ENCODE data around the gene FSTL4. TPM values are rescaled to one million over a fixed set of nuclear protein-coding genes. Genes with fewer than 3 reads are reported as not detected.

FSTL4 gene
- total RNA-seq, 1 donor from 2014 or later, result 0.67 TPM

DNA sequence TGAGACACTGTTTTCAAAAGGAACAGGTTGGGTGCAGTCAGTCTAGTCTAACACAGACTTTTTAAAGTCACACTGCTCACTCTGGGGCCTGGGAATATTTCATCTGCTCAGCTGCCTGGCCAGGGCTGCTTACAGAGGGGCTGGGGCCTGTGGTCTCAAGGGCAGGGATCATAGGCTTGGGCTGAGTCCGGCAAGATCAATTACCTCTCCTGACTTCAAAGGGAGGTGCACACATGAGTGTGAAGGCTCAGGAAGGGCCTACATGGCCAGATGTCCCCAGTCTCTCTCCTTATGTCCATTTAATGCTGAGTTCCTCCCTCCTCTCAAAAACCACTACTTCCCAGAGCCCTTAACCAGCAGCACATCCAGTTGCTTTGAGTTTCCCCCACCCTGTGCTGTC is 313.3 kb downstream of the FSTL4 start:
- DNase-seq, result no peak

DNA sequence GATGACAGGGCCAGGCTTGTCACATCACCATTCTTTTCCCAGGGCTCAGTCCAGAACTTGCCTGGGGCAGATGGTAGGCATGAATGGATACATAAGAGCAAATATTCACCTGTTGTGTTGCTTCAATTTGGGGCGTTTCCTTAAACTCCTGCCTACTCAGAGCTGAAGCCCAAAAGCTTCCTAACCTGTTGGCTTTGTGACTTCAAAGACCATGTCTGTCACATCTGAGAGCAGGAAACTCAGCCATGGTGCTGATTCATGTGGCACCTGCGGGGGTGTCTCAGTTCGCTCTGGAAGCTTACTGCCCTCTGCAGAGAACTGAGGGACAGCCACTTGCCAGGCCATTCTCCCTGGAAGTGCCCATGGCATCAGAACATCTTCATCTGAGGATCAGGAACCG is 313.9 kb downstream of the FSTL4 start:
- TF ChIP-seq, protein P1, sequence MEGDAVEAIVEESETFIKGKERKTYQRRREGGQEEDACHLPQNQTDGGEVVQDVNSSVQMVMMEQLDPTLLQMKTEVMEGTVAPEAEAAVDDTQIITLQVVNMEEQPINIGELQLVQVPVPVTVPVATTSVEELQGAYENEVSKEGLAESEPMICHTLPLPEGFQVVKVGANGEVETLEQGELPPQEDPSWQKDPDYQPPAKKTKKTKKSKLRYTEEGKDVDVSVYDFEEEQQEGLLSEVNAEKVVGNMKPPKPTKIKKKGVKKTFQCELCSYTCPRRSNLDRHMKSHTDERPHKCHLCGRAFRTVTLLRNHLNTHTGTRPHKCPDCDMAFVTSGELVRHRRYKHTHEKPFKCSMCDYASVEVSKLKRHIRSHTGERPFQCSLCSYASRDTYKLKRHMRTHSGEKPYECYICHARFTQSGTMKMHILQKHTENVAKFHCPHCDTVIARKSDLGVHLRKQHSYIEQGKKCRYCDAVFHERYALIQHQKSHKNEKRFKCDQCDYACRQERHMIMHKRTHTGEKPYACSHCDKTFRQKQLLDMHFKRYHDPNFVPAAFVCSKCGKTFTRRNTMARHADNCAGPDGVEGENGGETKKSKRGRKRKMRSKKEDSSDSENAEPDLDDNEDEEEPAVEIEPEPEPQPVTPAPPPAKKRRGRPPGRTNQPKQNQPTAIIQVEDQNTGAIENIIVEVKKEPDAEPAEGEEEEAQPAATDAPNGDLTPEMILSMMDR (IDR thresholded peaks at IDR 0.05), result no peak
- Histone ChIP-seq H3K4me3 (no peak overlapping the region), H3K4me1 (no peaks in the 10 kb centered on the region), H3K9me3 (no peaks in the 10 kb centered on the region), H3K36me3 (no peaks in the 10 kb centered on the region), H3K27ac (no peak overlapping the region), H3K27me3 (no peaks in the 10 kb centered on the region)
- ATAC-seq (no peak), DNase-seq (no peak)
- intact Hi-C loops (cut with DNase I), result no loop called here

More for the DNA sequence above, 313.3 kb downstream of the FSTL4 start:
- Histone ChIP-seq H3K27me3 (no peaks in the 10 kb centered on the region), H3K4me3 (no peak overlapping the region), H3K27ac (no peak overlapping the region), H3K9me3 (no peaks in the 10 kb centered on the region), H3K4me1 (no peaks in the 10 kb centered on the region), H3K36me3 (no peaks in the 10 kb centered on the region)
- TF ChIP-seq, protein P1 (IDR thresholded peaks at IDR 0.05), result no peak
- ATAC-seq, result no peak
- intact Hi-C loops (cut with DNase I), result no loop called here

DNA sequence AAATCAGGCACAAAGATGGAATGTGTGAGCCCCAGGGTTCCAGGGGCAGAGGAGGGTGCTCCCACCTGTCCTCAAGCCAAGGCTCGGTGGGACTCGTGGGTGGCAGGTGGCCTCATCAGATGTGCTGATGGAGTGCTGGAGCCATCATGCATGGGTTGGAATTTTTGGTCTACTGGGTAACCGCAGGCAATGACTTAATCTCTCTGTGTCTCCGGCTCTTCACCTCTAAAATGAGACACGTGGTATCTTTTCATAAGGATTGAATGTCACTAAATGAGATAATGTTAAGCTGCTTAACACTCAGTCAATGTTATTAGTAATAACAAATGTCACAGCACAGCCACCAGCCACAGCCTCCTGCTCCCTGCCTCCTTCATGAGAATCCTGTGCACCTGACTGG is 315.0 kb downstream of the FSTL4 start:
- no peak overlapping the region for H3K27ac ChIP-seq
- ATAC-seq (no peak), DNase-seq (no peak)
- no peaks in the 10 kb centered on the region for H3K4me1 ChIP-seq
- no peak overlapping the region for H3K4me3 ChIP-seq
- no peaks in the 10 kb centered on the region for H3K36me3 ChIP-seq
- H3K27me3 ChIP-seq, result no peaks in the 10 kb centered on the region
- TF ChIP-seq, protein P1 (IDR thresholded peaks at IDR 0.05), result no peak
- intact Hi-C loops (cut with DNase I), result no loop called here
- no peaks in the 10 kb centered on the region for H3K9me3 ChIP-seq

DNA sequence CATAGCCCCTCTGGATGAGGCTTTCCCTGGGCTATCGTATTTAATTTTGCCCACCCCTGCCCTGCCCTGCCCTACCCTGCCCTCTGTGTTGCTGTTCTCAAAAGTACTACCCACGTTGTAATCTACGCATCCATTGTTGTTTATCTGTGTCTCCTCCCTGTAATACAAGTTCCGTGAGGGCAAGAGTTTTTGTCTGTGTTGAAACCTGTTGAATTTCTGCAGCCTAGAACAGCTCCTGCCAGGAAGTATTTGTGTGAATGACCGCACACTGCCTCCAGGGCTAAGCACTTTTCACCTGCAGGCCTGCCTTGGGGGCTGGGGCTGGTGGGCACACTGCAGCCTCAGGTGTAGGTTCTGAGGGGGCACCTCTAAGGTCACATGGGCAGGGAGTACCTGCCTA is 315.7 kb downstream of the FSTL4 start:
- intact Hi-C loops (cut with DNase I), result no loop called here
- no peak overlapping the region for H3K27ac ChIP-seq
- ATAC-seq, result no peak

DNA sequence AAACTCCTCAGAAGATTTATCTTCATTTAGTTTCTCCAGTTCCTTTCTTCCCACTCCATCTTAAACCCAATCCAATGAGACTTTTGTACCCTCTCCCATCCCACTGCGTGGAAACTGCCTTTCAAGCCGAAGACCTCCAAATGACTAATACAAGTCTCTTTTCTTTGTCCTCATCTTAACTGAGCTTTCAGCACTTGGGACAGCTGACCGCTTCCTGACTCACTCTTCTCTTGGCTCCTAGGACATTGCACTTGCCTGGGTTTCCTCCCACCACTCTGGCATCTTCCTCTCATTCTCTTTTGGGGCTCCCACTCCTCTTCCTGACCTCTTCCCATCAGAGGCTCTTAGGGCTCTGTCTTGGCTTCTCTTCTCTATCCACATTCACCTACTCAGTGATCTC is 316.8 kb downstream of the FSTL4 start:
- H3K9me3 ChIP-seq, result no peaks in the 10 kb centered on the region
- TF ChIP-seq, protein P1 (IDR thresholded peaks at IDR 0.05), result no peak
- H3K27me3 ChIP-seq, result no peaks in the 10 kb centered on the region
- DNase-seq, result no peak
- ATAC-seq, result no peak
- no peak overlapping the region for H3K4me3 ChIP-seq
- no peak overlapping the region for H3K27ac ChIP-seq
- intact Hi-C loops (cut with DNase I), result no loop called here
- no peaks in the 10 kb centered on the region for H3K36me3 ChIP-seq
- no peaks in the 10 kb centered on the region for H3K4me1 ChIP-seq

More for the DNA sequence above, 315.7 kb downstream of the FSTL4 start:
- DNase-seq, result no peak
- Histone ChIP-seq H3K4me3 (no peak overlapping the region), H3K4me1 (no peaks in the 10 kb centered on the region), H3K27me3 (no peaks in the 10 kb centered on the region), H3K9me3 (no peaks in the 10 kb centered on the region), H3K36me3 (no peaks in the 10 kb centered on the region)
- TF ChIP-seq, protein P1 (IDR thresholded peaks at IDR 0.05), result no peak

DNA sequence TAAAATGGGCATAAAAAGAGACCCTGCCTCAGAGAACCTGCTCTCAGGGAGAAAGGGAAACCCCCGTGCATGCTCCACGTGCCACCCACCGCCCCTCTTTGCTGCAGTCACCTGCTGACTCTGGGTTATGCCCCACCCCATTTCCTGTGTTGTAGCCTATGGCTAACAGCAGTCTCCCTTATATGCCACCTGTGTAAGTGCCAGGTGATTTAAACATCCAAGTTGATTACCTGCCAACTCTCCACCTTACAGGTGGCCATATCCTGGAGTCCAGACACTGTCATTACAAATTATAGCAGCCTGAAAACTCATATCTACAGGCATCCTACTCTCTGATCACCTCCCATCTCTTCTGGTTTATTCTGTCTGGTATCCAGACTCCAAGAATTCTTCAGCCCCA is 318.0 kb downstream of the FSTL4 start:
- no peaks in the 10 kb centered on the region for H3K9me3 ChIP-seq
- no peaks in the 10 kb centered on the region for H3K36me3 ChIP-seq
- H3K4me3 ChIP-seq, result no peak overlapping the region
- H3K27me3 ChIP-seq, result no peaks in the 10 kb centered on the region
- no peaks in the 10 kb centered on the region for H3K4me1 ChIP-seq
- ATAC-seq (no peak), DNase-seq (no peak)
- H3K27ac ChIP-seq, result no peak overlapping the region
- intact Hi-C loops (cut with DNase I), result no loop called here
- TF ChIP-seq, protein P1 (IDR thresholded peaks at IDR 0.05), result no peak
